ENCODE data around the gene SETBP1. TPM values are rescaled to one million over a fixed set of nuclear protein-coding genes. Genes with fewer than 3 reads are reported as not detected.

SETBP1 gene
- total and polyA plus RNA-seq, 9 of the 15 experiments (the other 6 are each of a cell fraction or from before 2014, with no cell fraction given) = under 0.01 to 0.13 (median 0.04) TPM

GRCh38 chr18:44725300-44726058 lies 44.8 kb downstream of the SETBP1 start (continued):
- peak; percentile 31; the same call in 1 of the 2 replicates for TF ChIP-seq ESRRA (IDR thresholded peaks at IDR 0.05; ENCODE audit: borderline replicate concordance, low read depth)
- TF ChIP-seq FOSL1 (tag; conservative IDR thresholded peaks at IDR 0.05) = peak; percentile 83
- TF ChIP-seq ATF3 (IDR thresholded peaks at IDR 0.05) = peak; percentile 86
- no peak for TF ChIP-seq ATF3 (CRISPR knock-in tag; conservative IDR thresholded peaks at IDR 0.05)
- no peak for TF ChIP-seq ZFP1 (CRISPR knock-in tag; IDR thresholded peaks at IDR 0.05)
- TF ChIP-seq SMARCE1 (IDR thresholded peaks at IDR 0.05) = peak; percentile 68; the same call in 1 of the 2 replicates
- TF ChIP-seq, protein P1, sequence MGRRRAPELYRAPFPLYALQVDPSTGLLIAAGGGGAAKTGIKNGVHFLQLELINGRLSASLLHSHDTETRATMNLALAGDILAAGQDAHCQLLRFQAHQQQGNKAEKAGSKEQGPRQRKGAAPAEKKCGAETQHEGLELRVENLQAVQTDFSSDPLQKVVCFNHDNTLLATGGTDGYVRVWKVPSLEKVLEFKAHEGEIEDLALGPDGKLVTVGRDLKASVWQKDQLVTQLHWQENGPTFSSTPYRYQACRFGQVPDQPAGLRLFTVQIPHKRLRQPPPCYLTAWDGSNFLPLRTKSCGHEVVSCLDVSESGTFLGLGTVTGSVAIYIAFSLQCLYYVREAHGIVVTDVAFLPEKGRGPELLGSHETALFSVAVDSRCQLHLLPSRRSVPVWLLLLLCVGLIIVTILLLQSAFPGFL (CRISPR knock-in tag; IDR thresholded peaks at IDR 0.05) = no peak

GRCh38 chr18:44726059-44726421 lies 45.4 kb downstream of the SETBP1 start:
- no TSS peak for BruUV-seq (replicated peaks)
- Histone ChIP-seq H3K36me3 (ENCODE audit: control insufficient read depth, insufficient read depth, low read length) (no peaks in the 10 kb centered on the region), H3K4me2 (ENCODE audit: insufficient read depth, low read length) (peak overlapping the region; percentile 65; the same call in 1 of the 2 replicates), H3K27ac (ENCODE audit: extremely low read depth, low read depth, low read length) (peak overlapping the region; percentile 63), H2AFZ (ENCODE audit: low read depth, low read length) (peak overlapping the region; percentile 80), H3K9ac (ENCODE audit: insufficient read depth in 1 of 2, low read depth in 2 of 2, low read length in 2 of 2) (no peak overlapping the region), H3K4me3 (no peak overlapping the region), H4K20me1 (replicated peaks; ENCODE audit: control insufficient read depth, insufficient read depth, low read length) (no peaks in the 10 kb centered on the region), H3K9me1 (ENCODE audit: control insufficient read depth, insufficient read depth, low read length) (no peaks in the 10 kb centered on the region), H3K79me2 (ENCODE audit: control insufficient read depth, insufficient read depth, low read length) (no peaks in the 10 kb centered on the region), H3K27me3 (ENCODE audit: control insufficient read depth in 2 of 2, insufficient read depth in 2 of 2, low read length in 2 of 2) (no peaks in the 10 kb centered on the region), H3K4me1 (replicated peaks in 1 of 2; ENCODE audit: control insufficient read depth in 2 of 2, insufficient read depth in 2 of 2, low read length in 2 of 2) (peaks cover 0 to 39% of the 10 kb centered on the region in 2 experiments; a peak in 4 of 5 replicates), H3K9me3 (replicated peaks; ENCODE audit: control insufficient read depth, insufficient read depth, low read depth, low read length) (no peaks in the 10 kb centered on the region)
- no peak for TF ChIP-seq ILK (tag; IDR thresholded peaks at IDR 0.05; ENCODE audit: borderline replicate concordance, low read depth)
- TF ChIP-seq TCF7 (IDR thresholded peaks at IDR 0.05; ENCODE audit: borderline replicate concordance) = no peak
- TF ChIP-seq ARHGAP35 (IDR thresholded peaks at IDR 0.05; ENCODE audit: partially characterized antibody) = no peak
- TF ChIP-seq ZKSCAN1 (IDR thresholded peaks at IDR 0.05; ENCODE audit: low read depth, low read length) = no peak
- TF ChIP-seq, protein P2, sequence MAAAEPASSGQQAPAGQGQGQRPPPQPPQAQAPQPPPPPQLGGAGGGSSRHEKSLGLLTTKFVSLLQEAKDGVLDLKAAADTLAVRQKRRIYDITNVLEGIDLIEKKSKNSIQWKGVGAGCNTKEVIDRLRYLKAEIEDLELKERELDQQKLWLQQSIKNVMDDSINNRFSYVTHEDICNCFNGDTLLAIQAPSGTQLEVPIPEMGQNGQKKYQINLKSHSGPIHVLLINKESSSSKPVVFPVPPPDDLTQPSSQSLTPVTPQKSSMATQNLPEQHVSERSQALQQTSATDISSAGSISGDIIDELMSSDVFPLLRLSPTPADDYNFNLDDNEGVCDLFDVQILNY (CRISPR knock-in tag; IDR thresholded peaks at IDR 0.05) = no peak
- no peak for TF ChIP-seq TRIM28 (IDR thresholded peaks at IDR 0.05)
- TF ChIP-seq ZNF253 (CRISPR knock-in tag; conservative IDR thresholded peaks at IDR 0.05) = no peak
- in situ Hi-C loops (cut with MboI) (no loop called here), intact Hi-C loops (cut with micrococcal nuclease) (no loop called here)
- FAIRE-seq = no peak
- CTCF ChIA-PET (ENCODE audit: low intra/inter-chr PET ratio) = no interaction called here
- POLR2A ChIA-PET = interaction anchor here (0.7 kb wide), 1 partner anchor 8 kb away, joined by 3 read pairs; no protein-coding TSS in a partner anchor
- no peak for DNase-seq (ENCODE audit: extremely low read depth in 1 of 4, low spot score in 3 of 4)
- no peak for ATAC-seq
